ENCODE results near the gene MAP4K5.

The MAP4K5 gene

GRCh38 chr14:50399251-50400032, 132.9 kb downstream of the MAP4K5 start:
- DNase-seq (ENCODE audit: low read depth): no peak

GRCh38 chr14:50398189-50398580, 134.2 kb downstream of the MAP4K5 start:
- no peak for DNase-seq (ENCODE audit: low read depth)

GRCh38 chr14:50397390-50398188, 134.8 kb downstream of the MAP4K5 start:
- no peak for DNase-seq (ENCODE audit: low read depth)

- DNase-seq (ENCODE audit: low read depth): no peak
Measured at GRCh38 chr14:50396631-50397389, 135.6 kb downstream of the MAP4K5 start, which contains the start of gene CDKL1. CDKL1 (minus strand) TSS chr14:50396881; CDS start chr14:50395868, 1,013 bp downstream.

GRCh38 chr14:50395448-50395847, 136.9 kb downstream of the MAP4K5 start:
- no peak for DNase-seq (ENCODE audit: low read depth)

- no peak for DNase-seq (ENCODE audit: low read depth)
Measured at GRCh38 chr14:50394713-50395112, 137.7 kb downstream of the MAP4K5 start.

- DNase-seq (ENCODE audit: low read depth): no peak
Measured at GRCh38 chr14:50389668-50390441, 142.5 kb downstream of the MAP4K5 start.

- no peak for DNase-seq (ENCODE audit: low read depth)
Measured at GRCh38 chr14:50388256-50388931, 144.0 kb downstream of the MAP4K5 start.

GRCh38 chr14:50387548-50387947, 144.8 kb downstream of the MAP4K5 start:
- DNase-seq (ENCODE audit: low read depth): no peak

- no peak for DNase-seq (ENCODE audit: low read depth)
Measured at GRCh38 chr14:50383618-50384225, 148.6 kb downstream of the MAP4K5 start.

- DNase-seq (ENCODE audit: low read depth): no peak
Measured at GRCh38 chr14:50381823-50382287, 150.5 kb downstream of the MAP4K5 start.

GRCh38 chr14:50381008-50381407, 151.4 kb downstream of the MAP4K5 start:
- DNase-seq (ENCODE audit: low read depth): no peak

GRCh38 chr14:50380455-50380854, 151.9 kb downstream of the MAP4K5 start:
- no peak for DNase-seq (ENCODE audit: low read depth)

- no peak for DNase-seq (ENCODE audit: low read depth)
Measured at GRCh38 chr14:50379563-50379962, 152.8 kb downstream of the MAP4K5 start.

- no peak for DNase-seq (ENCODE audit: low read depth)
Measured at GRCh38 chr14:50377550-50378085, 154.8 kb downstream of the MAP4K5 start.

- DNase-seq (ENCODE audit: low read depth): no peak
Measured at GRCh38 chr14:50375760-50376159, 156.6 kb downstream of the MAP4K5 start.

- DNase-seq (ENCODE audit: low read depth): no peak
Measured at GRCh38 chr14:50373959-50374358, 158.4 kb downstream of the MAP4K5 start.

GRCh38 chr14:50371546-50371945, 160.8 kb downstream of the MAP4K5 start:
- DNase-seq (ENCODE audit: low read depth): no peak

Data from CMK (cell line).